BE2C (cell line): ENCODE results near the gene HSPA4L.

ENCODE experiments used
- DNase-seq: peaks from one replicate; pipeline ENCODE4 v3.0.0-alpha.2; 2020
- H3K27me3 ChIP-seq: fragments of 250-450 bp; sonication (Bioruptor Pico); 2 replicates; pipeline ENCODE4 v1.5.1; 2020; ENCODE audit warnings: mild to moderate bottlenecking
- H3K36me3 ChIP-seq: fragments of 250-450 bp; sonication (Bioruptor Pico); 2 replicates; pipeline ENCODE4 v1.5.1; 2020; ENCODE audit warnings: mild to moderate bottlenecking
- H3K4me1 ChIP-seq: fragments of 250-450 bp; sonication (Bioruptor Pico); 2 replicates; pipeline ENCODE4 v1.5.1; 2020
- H3K4me3 ChIP-seq: 2 replicates; pipeline ENCODE4 v1.5.1; 2011; ENCODE audit warnings: low read depth, low read length
- H3K9me3 ChIP-seq: fragments of 250-450 bp; sonication (Bioruptor Pico); 2 replicates; pipeline ENCODE4 v1.5.1; 2020
- TF ChIP-seq, protein P1 (sequence below): IDR thresholded peaks from 2 replicates; pipeline ENCODE4 v1.5.1; 2012; ENCODE audit warnings: mild to moderate bottlenecking, low read depth, low read length

Gene HSPA4L

DNA sequence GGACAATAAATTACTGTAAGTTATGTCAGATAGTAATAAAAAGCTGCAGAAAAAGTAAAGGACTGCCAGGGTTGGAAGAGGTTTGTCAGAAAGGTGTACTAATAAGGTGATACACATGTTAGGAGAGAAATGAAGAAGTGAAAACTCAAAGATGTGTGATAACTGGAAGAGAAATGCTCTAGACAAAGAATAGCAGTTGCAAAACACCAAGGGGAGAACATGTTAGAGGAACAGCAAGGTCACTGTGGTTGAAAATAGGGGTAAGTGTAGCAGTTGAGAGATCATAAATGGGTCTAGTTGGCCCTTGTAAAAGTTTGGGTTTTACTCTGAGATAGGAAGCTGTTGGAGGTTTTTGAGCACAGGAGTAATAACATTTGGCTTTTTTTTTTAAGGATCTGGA lies 46.9 kb downstream of the HSPA4L start:
- H3K4me1 ChIP-seq, result no peaks in the 10 kb centered on the region
- no peaks in the 10 kb centered on the region for H3K9me3 ChIP-seq
- H3K36me3 ChIP-seq, result 0 out of 2 replicates have a peak, but pooled peaks cover 3% of the 10 kb centered on the region
- H3K27me3 ChIP-seq, result no peaks in the 10 kb centered on the region
- no peak overlapping the region for H3K4me3 ChIP-seq
- TF ChIP-seq, protein P1, sequence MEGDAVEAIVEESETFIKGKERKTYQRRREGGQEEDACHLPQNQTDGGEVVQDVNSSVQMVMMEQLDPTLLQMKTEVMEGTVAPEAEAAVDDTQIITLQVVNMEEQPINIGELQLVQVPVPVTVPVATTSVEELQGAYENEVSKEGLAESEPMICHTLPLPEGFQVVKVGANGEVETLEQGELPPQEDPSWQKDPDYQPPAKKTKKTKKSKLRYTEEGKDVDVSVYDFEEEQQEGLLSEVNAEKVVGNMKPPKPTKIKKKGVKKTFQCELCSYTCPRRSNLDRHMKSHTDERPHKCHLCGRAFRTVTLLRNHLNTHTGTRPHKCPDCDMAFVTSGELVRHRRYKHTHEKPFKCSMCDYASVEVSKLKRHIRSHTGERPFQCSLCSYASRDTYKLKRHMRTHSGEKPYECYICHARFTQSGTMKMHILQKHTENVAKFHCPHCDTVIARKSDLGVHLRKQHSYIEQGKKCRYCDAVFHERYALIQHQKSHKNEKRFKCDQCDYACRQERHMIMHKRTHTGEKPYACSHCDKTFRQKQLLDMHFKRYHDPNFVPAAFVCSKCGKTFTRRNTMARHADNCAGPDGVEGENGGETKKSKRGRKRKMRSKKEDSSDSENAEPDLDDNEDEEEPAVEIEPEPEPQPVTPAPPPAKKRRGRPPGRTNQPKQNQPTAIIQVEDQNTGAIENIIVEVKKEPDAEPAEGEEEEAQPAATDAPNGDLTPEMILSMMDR, result no peak
- DNase-seq, result no peak

DNA sequence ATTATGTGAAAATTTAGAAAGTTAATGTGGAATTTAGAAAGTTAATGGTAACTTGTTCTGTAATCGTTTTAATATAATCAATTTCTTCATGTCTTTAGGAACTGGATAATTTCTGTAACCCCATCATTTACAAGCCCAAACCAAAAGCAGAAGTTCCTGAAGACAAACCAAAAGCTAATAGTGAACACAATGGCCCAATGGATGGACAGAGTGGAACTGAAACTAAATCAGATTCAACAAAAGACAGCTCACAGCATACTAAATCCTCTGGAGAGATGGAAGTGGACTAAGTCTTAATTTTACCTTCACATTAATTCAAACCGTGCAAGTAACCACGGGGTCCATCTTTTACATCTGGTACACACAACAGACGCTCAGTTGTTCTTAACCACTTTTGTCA lies 50.5 kb downstream of the HSPA4L start:
- H3K4me1 ChIP-seq, result no peaks in the 10 kb centered on the region
- TF ChIP-seq, protein P1, result no peak
- no peaks in the 10 kb centered on the region for H3K27me3 ChIP-seq
- 0 out of 2 replicates have a peak, but pooled peaks cover 3% of the 10 kb centered on the region for H3K36me3 ChIP-seq
- H3K9me3 ChIP-seq, result no peaks in the 10 kb centered on the region
- no peak for DNase-seq
- no peak overlapping the region for H3K4me3 ChIP-seq

DNA sequence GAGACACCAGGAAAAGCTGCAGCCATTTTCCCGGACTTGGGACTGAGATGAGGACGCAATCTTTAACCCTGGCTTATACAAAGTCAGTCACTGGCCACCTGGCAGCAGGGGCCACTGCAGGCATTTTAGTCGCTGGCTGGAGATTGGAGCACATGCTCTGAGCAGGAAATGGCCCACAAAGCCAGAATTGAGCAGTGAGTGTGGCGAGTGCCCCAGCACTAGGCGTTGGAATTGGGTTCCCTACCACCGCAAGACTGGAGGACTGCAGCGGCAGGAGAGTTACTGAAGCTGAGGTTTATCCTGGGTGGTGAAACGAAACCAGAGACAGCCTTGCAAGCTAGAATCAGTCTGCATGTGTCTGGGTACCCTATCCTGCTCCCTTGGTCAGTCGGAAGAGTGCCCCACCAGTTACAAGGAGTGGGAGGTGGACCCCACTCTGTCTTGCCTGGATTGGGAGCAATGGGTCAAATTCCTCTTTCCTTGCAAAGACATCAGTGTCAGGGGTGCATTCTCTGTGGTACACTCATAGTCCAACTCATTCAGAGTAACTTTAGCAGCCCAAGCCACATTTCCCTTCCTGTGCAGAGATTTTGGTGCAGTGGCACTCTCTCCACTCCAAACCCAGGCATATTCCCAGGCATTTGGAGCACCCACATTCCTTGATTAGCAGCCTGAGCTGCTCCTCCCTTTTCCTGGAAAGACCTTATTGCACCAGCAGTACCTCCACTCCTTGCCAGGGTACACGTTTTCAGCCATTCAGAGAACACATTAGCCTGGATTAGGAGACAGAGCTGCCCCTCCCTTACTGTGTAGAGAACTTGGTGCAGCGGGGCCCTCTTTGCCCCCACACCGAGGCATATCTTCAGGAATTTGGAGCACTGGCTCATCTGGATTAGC lies 61.8 kb downstream of the HSPA4L start:
- TF ChIP-seq, protein P1, result no peak
- no peaks in the 10 kb centered on the region for H3K9me3 ChIP-seq
- no peak overlapping the region for H3K4me3 ChIP-seq
- no peak for DNase-seq
- H3K4me1 ChIP-seq, result no peaks in the 10 kb centered on the region
- H3K27me3 ChIP-seq, result no peaks in the 10 kb centered on the region
- no peaks in the 10 kb centered on the region for H3K36me3 ChIP-seq

DNA sequence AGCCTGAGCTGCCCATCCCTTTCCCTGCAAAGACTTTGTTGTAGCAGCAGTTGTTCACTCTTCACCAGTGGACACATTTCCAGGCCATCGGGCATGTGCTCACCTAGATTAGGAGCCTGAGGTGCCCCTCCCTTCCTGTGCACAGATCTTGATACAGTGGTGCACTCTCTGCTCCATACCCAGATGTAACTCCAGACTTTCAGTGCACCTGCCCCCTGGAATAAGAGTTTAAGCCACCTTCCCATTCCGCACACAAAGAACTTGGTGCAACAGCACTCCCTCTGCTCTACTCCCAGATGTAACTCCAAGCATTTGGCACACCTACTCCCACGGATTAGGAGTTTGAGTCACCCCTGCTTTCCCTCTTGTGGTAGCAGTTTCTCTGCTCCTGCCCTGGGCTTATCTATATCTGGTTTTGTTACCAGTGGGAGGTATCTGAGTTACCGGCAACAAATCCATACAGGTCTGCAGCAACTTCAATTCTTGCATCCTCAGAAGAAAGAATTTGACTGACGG lies 62.5 kb downstream of the HSPA4L start:
- TF ChIP-seq, protein P1, result no peak
- no peaks in the 10 kb centered on the region for H3K36me3 ChIP-seq
- no peak for DNase-seq
- no peaks in the 10 kb centered on the region for H3K27me3 ChIP-seq
- H3K9me3 ChIP-seq, result no peaks in the 10 kb centered on the region
- H3K4me3 ChIP-seq, result no peak overlapping the region
- no peaks in the 10 kb centered on the region for H3K4me1 ChIP-seq

DNA sequence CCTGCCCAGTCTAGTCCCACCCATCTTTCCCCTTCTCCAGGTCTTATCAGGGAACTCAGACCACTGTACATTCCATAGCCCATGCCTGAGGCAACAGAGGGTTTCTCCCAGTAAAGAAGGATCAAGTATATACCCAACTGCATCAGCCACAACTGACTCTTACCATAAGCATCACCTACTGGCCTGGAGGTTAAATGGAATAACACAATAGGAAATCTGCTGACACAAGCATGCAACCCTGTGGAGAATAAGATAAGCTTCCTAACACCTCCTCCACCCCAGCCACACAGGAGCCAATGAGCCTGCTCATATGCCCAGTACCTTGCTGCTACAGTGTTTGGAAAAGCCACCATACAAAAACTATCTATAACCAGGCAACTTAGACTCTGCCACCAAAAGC lies 63.9 kb downstream of the HSPA4L start:
- TF ChIP-seq, protein P1, result no peak
- Histone ChIP-seq H3K4me3 (no peak overlapping the region), H3K27me3 (no peaks in the 10 kb centered on the region), H3K36me3 (no peaks in the 10 kb centered on the region), H3K4me1 (no peaks in the 10 kb centered on the region), H3K9me3 (no peaks in the 10 kb centered on the region)
- no peak for DNase-seq

DNA sequence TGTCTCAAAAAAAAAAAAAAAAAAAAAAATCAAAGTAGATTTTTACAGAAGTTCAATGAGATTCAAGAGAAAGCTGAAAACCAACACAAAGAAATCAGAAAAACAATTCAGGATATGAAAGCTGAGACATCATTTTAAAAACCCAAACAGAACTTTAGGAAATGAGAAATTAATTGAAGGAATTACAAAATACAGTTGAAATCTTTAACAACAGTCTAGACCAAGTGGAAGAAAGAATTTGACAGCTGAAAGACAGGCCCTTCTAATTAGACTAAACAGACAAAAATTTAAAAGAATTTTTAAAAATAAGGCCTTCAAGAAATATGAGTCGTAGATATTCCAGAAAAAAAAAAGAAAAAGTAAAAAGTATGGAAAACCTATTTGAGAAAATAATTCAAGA lies 64.6 kb downstream of the HSPA4L start:
- TF ChIP-seq, protein P1, result no peak
- Histone ChIP-seq H3K9me3 (no peaks in the 10 kb centered on the region), H3K4me1 (no peaks in the 10 kb centered on the region), H3K4me3 (no peak overlapping the region), H3K36me3 (no peaks in the 10 kb centered on the region), H3K27me3 (no peaks in the 10 kb centered on the region)
- DNase-seq, result no peak
